ENCODE results near the gene BLTP2.

GRCh38 chr17:28634206-28634865, 10.6 kb downstream of the BLTP2 start:
- TF ChIP-seq CTCF (IDR thresholded peaks at IDR 0.05; ENCODE audit: low read length) (no peak), EZH2 (IDR thresholded peaks at IDR 0.05; ENCODE audit: borderline replicate concordance, low read length) (no peak)
